ENCODE measurements around the gene BBS12.

The BBS12 gene

GRCh38 chr4:122733787-122734120, 1.2 kb downstream of the BBS12 start:
- TF ChIP-seq CTCF (IDR thresholded peaks at IDR 0.05; ENCODE audit: extremely low read depth, missing control alignments), result no peak
- DNase-seq (ENCODE audit: low spot score), result no peak

DNA sequence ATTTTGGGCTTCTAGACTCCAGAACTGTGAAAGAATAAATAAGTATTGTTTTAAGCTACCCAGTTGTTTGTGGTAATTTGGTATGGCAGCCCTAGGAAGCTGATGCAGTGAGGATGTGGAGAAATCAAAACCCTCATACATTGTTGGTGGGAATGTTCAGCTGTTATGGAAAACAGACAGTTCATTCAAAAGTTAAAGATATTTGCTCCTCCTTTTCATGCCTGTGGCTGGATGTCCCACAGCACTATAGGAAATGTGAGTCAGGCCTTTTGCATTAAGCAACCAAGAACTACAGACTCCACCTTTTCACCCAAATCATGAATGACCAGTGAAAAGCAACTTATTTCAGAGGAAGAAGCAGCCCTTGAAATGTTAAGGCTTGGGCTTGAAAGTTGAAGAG, 6.7 kb downstream of the BBS12 start:
- no peak for DNase-seq (ENCODE audit: low spot score)
- no peak for TF ChIP-seq CTCF (IDR thresholded peaks at IDR 0.05; ENCODE audit: extremely low read depth, missing control alignments)

DNA sequence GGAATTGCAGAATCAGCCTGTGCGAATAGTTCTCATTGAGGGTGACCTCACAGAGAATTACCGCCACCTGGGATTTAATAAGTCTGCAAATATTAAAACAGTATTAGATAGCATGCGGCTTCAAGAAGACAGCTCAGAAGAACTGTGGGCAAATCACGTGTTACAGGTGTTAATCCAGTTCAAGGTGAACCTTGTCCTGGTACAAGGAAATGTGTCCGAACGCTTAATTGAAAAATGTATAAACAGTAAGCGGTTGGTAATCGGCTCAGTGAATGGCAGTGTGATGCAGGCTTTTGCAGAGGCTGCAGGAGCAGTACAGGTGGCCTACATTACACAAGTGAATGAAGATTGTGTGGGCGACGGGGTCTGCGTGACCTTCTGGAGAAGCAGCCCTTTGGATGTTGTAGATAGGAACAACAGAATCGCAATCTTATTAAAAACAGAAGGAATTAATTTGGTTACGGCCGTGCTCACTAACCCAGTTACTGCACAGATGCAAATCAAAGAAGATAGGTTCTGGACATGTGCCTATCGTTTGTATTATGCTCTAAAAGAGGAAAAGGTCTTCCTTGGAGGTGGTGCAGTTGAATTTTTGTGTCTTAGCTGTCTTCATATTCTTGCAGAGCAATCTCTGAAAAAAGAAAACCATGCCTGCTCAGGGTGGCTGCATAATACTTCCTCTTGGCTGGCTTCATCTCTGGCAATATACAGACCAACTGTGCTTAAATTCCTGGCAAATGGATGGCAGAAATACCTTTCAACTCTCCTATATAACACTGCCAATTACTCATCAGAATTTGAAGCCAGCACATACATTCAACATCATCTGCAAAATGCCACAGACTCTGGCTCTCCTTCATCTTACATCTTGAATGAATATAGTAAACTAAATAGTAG, 10.7 kb downstream of the BBS12 start:
- no peak for TF ChIP-seq CTCF (IDR thresholded peaks at IDR 0.05; ENCODE audit: extremely low read depth, missing control alignments)
- DNase-seq (ENCODE audit: low spot score), result no peak

DNA sequence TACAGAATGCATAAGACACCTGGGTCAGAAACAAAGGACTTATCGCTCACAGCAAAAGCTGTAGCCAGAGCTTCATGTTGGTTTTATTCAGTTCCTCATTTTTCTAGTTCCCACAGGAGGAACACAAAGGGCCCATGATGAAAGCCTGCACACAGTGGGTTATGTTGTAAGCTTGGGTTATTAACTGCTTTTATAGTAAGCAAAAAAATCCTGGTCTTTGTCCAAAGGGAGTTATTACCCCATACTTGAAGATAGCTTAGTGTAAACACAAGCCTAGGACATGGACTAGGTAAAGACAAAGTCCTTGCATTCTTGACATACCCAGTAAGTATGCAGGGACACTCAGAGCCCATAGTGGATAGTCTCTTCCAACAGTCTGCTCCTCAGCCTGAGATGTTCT, 11.7 kb downstream of the BBS12 start:
- DNase-seq (ENCODE audit: low spot score), result no peak
- no peak for TF ChIP-seq CTCF (IDR thresholded peaks at IDR 0.05; ENCODE audit: extremely low read depth, missing control alignments)

- TF ChIP-seq CTCF (IDR thresholded peaks at IDR 0.05; ENCODE audit: extremely low read depth, missing control alignments), result no peak
- no peak for DNase-seq (ENCODE audit: low spot score)
These were observed 14.0 kb downstream of the BBS12 start for GRCh38 chr4:122746485-122746965.

DNA sequence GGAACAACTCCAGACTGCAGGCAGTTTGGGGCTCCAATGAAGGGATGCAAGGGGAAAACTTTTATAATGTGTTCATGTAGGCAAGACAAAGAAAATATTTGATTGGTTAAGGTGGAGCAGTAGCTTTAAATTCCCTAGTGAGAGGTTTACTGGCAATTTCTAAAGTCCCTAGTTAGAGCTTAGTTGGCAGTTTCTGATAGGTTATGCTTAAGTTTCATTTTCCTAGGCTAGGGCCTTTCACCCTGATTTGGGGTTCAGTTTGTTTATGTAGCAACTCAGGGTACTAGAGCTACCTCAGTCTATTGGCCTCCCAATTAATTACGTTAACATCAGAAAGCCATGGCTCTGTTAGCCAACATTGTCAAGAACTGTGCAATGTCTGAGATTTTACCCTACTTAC, 14.6 kb downstream of the BBS12 start:
- no peak for DNase-seq (ENCODE audit: low spot score)
- no peak for TF ChIP-seq CTCF (IDR thresholded peaks at IDR 0.05; ENCODE audit: extremely low read depth, missing control alignments)

- no peak for TF ChIP-seq CTCF (IDR thresholded peaks at IDR 0.05; ENCODE audit: extremely low read depth, missing control alignments)
- no peak for DNase-seq (ENCODE audit: low spot score)
These were observed 15.4 kb downstream of the BBS12 start for GRCh38 chr4:122747883-122748282.

Data from GM20000 (cell line).